Neural progenitor cell (in vitro differentiated cells): Measurements from ENCODE around the gene IL31.

Source experiments
- CTCF ChIP-seq: fragments of 200-600 bp; sonication (generic); IDR thresholded peaks from 2 replicates; pipeline ENCODE4 v1.5.1; 2017; ENCODE audit warnings: antibody characterized with exemption, mild to moderate bottlenecking
- EZH2 ChIP-seq: fragments of 200-600 bp; sonication (generic); IDR thresholded peaks from 2 replicates; pipeline ENCODE4 v1.6.1; 2017; ENCODE audit warnings: antibody characterized with exemption, mild to moderate bottlenecking, moderate library complexity
- EZH2phosphoT487 ChIP-seq: fragments of 200-600 bp; sonication (generic); IDR thresholded peaks from 2 replicates; pipeline ENCODE4 v1.6.1; 2017; ENCODE audit warnings: antibody characterized with exemption

GRCh38 chr12:122138181-122138580, 35.8 kb downstream of the IL31 start:
- TF ChIP-seq CTCF: no peak
- TF ChIP-seq EZH2: no peak
- TF ChIP-seq EZH2phosphoT487: no peak
